Mammary epithelial cell (primary cell): ENCODE measurements around the gene CHI3L1.

Experiments used
- EZH2 ChIP-seq: IDR thresholded peaks from 2 replicates; pipeline ENCODE4 v1.6.1; 2012; ENCODE audit warnings: low read length, inconsistent platforms, borderline replicate concordance
- TF ChIP-seq, protein P1 (sequence below), 2 donors: IDR thresholded peaks in 1 of 2; conservative IDR thresholded peaks in 1 of 2; 2 replicates each; pipeline ENCODE4 v1.5.1; 2011 to 2012; ENCODE audit warnings: inconsistent platforms in 2 of 2, low read length in 2 of 2, mild to moderate bottlenecking in 2 of 2, control low read depth in 1 of 2, low read depth in 1 of 2; ENCODE audit not compliant: insufficient read depth in 1 of 2; ENCODE audit errors: extremely low read depth in 1 of 2

DNA sequence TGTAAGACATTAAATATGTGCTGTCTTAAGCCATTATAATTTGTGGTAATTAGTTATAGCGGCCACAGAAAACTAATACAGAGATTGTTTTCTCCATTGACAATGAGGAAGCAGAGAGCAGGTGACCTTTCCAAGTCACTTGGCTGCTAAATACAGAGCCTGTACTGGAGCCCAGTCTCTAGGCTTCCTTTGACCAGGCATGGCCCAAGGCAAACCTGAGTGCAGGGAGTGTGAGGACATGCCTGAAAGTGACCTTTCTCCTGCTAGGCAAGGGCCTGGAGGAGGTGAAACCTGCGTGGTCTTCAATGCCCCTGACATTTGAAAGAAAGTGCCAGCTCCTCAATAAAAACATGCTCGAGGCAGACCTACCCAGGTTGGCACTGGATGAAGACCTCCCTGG lies 12.5 kb upstream of the CHI3L1 start:
- TF ChIP-seq, protein P1, sequence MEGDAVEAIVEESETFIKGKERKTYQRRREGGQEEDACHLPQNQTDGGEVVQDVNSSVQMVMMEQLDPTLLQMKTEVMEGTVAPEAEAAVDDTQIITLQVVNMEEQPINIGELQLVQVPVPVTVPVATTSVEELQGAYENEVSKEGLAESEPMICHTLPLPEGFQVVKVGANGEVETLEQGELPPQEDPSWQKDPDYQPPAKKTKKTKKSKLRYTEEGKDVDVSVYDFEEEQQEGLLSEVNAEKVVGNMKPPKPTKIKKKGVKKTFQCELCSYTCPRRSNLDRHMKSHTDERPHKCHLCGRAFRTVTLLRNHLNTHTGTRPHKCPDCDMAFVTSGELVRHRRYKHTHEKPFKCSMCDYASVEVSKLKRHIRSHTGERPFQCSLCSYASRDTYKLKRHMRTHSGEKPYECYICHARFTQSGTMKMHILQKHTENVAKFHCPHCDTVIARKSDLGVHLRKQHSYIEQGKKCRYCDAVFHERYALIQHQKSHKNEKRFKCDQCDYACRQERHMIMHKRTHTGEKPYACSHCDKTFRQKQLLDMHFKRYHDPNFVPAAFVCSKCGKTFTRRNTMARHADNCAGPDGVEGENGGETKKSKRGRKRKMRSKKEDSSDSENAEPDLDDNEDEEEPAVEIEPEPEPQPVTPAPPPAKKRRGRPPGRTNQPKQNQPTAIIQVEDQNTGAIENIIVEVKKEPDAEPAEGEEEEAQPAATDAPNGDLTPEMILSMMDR (conservative IDR thresholded peaks at IDR 0.05 in 1 of 2, IDR thresholded peaks at IDR 0.05 in 1 of 2; ENCODE audit: extremely low read depth in 1 of 2, insufficient read depth in 1 of 2, low read depth in 1 of 2, low read length in 2 of 2): no peak
- no peak for TF ChIP-seq EZH2
